ENCODE data around the gene KCND2. TPM values are rescaled to one million over a fixed set of nuclear protein-coding genes. Genes with fewer than 3 reads are reported as not detected.

KCND2 gene
- total RNA-seq, 1 donor from 2014 or later = 1.2 TPM

- Mint-ChIP-seq H3K4me3 (ENCODE audit: unreplicated experiment) (no peak overlapping the region), H3K27me3 (ENCODE audit: unreplicated experiment) (no peaks in the 10 kb centered on the region), H3K36me3 (ENCODE audit: unreplicated experiment) (no peaks in the 10 kb centered on the region), H3K9me3 (ENCODE audit: unreplicated experiment) (peaks cover 2% of the 10 kb centered on the region), H3K4me1 (ENCODE audit: low read depth, unreplicated experiment) (no peaks in the 10 kb centered on the region), H3K27ac (ENCODE audit: unreplicated experiment) (no peak overlapping the region)
- no peak for TF ChIP-seq CTCF (IDR thresholded peaks at IDR 0.05; ENCODE audit: partially characterized antibody, unreplicated experiment)
- no peak for DNase-seq
These were observed 80.2 kb downstream of the KCND2 start for GRCh38 chr7:120353171-120353570.

DNA sequence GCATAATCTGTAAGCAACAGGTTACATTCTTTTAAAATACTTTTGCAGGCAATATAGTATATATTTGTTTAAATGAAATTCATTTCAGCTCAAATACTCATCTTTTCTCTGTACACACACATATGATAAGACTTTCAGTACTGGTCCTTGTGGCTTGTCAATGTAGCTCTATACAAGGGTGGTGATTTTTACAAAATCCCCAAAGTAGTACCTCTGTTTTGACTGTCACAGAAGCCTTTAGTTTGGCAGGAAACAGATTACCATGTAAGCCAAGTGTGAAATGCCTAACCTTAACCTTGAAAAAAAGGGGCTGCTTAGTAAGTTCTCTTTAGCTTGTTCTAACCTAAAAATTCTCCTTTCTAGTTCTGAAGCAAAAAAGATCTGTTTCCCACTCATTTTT lies 87.9 kb downstream of the KCND2 start:
- Mint-ChIP-seq H3K4me3 (ENCODE audit: unreplicated experiment) (no peak overlapping the region), H3K4me1 (ENCODE audit: low read depth, unreplicated experiment) (no peaks in the 10 kb centered on the region), H3K27me3 (ENCODE audit: unreplicated experiment) (no peaks in the 10 kb centered on the region), H3K27ac (ENCODE audit: unreplicated experiment) (no peak overlapping the region), H3K36me3 (ENCODE audit: unreplicated experiment) (no peaks in the 10 kb centered on the region), H3K9me3 (ENCODE audit: unreplicated experiment) (no peaks in the 10 kb centered on the region)
- no peak for TF ChIP-seq CTCF (IDR thresholded peaks at IDR 0.05; ENCODE audit: partially characterized antibody, unreplicated experiment)
- no peak for DNase-seq

DNA sequence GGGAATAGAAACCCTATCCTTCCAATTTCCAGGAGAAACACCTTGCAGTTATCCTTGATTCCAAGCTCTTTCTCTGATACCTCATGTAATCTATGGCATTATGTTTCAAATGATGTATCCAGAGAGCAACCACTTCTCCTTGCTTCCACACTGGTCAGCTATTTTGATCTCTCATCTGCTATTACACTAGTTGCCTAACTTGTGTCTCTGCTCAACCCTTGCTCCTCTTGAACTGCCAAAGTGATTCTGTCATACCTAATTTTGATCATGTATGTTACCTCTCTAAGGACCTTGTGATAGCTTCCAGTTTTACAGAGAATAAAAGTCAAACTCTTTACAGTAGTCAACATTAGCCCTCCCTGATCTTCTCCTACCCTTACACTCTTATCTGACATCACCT lies 90.4 kb downstream of the KCND2 start:
- Mint-ChIP-seq H3K4me3 (ENCODE audit: unreplicated experiment) (no peak overlapping the region), H3K27me3 (ENCODE audit: unreplicated experiment) (no peaks in the 10 kb centered on the region), H3K27ac (ENCODE audit: unreplicated experiment) (no peak overlapping the region), H3K36me3 (ENCODE audit: unreplicated experiment) (no peaks in the 10 kb centered on the region), H3K4me1 (ENCODE audit: low read depth, unreplicated experiment) (no peaks in the 10 kb centered on the region), H3K9me3 (ENCODE audit: unreplicated experiment) (no peaks in the 10 kb centered on the region)
- DNase-seq = no peak
- no peak for TF ChIP-seq CTCF (IDR thresholded peaks at IDR 0.05; ENCODE audit: partially characterized antibody, unreplicated experiment)

GRCh38 chr7:120370954-120371353 lies 98.0 kb downstream of the KCND2 start:
- no peaks in the 10 kb centered on the region for H3K36me3 Mint-ChIP-seq (ENCODE audit: unreplicated experiment)
- H3K4me1 Mint-ChIP-seq (ENCODE audit: low read depth, unreplicated experiment) = peaks cover 3% of the 10 kb centered on the region
- no peaks in the 10 kb centered on the region for H3K27me3 Mint-ChIP-seq (ENCODE audit: unreplicated experiment)
- no peak for TF ChIP-seq CTCF (IDR thresholded peaks at IDR 0.05; ENCODE audit: partially characterized antibody, unreplicated experiment)
- H3K9me3 Mint-ChIP-seq (ENCODE audit: unreplicated experiment) = peaks cover 3% of the 10 kb centered on the region
- H3K4me3 Mint-ChIP-seq (ENCODE audit: unreplicated experiment) = no peak overlapping the region
- DNase-seq = no peak
- H3K27ac Mint-ChIP-seq (ENCODE audit: unreplicated experiment) = no peak overlapping the region

DNA sequence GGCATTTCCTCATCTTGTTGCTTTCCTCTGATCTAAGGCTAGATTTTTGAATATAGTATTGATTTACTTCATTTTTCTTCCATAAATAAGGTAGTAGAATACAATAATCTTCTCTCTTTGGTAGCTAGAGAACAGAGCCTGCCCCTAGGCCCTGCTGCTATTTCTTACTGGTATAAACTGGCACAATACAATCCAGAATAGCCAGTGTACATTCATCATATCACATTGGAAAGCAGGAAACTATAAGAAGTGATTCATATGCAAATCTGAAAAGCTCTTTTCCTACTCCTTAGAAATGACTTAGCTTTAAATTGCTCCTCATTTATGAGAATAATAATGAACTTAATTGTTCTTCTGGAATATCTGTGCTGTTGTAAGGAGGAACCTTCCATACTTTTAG lies 100.2 kb downstream of the KCND2 start:
- H3K36me3 Mint-ChIP-seq (ENCODE audit: unreplicated experiment) = no peaks in the 10 kb centered on the region

More for the DNA sequence above, 100.2 kb downstream of the KCND2 start:
- Mint-ChIP-seq H3K27ac (ENCODE audit: unreplicated experiment) (no peak overlapping the region), H3K4me1 (ENCODE audit: low read depth, unreplicated experiment) (peaks cover 3% of the 10 kb centered on the region), H3K27me3 (ENCODE audit: unreplicated experiment) (no peaks in the 10 kb centered on the region), H3K9me3 (ENCODE audit: unreplicated experiment) (peaks cover 3% of the 10 kb centered on the region), H3K4me3 (ENCODE audit: unreplicated experiment) (no peak overlapping the region)
- no peak for TF ChIP-seq CTCF (IDR thresholded peaks at IDR 0.05; ENCODE audit: partially characterized antibody, unreplicated experiment)
- DNase-seq = no peak
